ENCODE results near the gene ATP6V0A4.

DNA sequence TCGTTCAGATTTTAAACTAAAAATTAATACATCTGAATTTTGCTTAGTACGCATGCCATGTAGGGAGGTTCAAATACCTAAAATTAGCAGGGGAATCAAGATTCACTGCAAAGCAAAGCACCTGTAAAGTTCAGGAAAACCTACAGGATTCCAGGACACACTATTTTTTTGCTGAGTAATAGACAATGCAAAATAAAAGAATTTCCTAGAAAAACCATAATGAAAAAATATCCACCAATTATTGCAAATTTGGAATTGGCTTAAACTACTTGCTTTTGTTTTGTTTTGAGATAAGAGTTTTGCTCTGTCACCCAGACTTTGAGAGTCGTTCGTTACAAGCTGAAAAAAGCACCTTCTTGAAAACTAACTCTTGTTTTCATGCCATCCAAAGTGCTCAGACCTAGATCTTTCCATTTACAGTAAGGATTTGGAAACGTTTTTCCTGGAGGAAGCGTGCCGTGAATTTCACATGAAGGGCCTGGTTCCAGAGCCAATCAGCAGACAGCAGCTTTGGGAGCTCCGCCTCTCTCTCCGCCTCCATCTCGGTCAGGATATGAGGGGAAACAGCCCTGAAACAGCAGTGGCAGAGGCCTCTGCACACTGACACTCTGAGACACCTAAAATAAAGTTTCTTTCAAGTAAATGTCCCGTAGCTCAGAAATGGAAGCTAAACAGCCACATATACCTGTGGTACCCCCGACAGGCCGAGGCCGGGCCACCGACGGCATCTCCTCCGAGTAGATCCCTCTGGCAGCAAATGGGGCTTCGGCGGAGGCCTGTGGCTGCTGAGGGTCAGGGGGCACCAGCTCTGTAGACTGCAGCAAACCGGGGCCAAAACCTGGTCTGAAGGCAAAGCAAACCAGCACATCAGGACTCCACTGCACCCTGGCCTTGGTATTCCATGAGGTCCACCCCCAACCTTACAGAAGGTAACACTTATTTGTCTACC lies 45.9 kb upstream of the ATP6V0A4 start:
- TF ChIP-seq, protein P1, sequence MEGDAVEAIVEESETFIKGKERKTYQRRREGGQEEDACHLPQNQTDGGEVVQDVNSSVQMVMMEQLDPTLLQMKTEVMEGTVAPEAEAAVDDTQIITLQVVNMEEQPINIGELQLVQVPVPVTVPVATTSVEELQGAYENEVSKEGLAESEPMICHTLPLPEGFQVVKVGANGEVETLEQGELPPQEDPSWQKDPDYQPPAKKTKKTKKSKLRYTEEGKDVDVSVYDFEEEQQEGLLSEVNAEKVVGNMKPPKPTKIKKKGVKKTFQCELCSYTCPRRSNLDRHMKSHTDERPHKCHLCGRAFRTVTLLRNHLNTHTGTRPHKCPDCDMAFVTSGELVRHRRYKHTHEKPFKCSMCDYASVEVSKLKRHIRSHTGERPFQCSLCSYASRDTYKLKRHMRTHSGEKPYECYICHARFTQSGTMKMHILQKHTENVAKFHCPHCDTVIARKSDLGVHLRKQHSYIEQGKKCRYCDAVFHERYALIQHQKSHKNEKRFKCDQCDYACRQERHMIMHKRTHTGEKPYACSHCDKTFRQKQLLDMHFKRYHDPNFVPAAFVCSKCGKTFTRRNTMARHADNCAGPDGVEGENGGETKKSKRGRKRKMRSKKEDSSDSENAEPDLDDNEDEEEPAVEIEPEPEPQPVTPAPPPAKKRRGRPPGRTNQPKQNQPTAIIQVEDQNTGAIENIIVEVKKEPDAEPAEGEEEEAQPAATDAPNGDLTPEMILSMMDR (IDR thresholded peaks at IDR 0.05; ENCODE audit: insufficient read depth, low read length, poor library complexity, severe bottlenecking): no peak
- no peak for TF ChIP-seq EZH2phosphoT487 (conservative IDR thresholded peaks at IDR 0.05; ENCODE audit: low read length)
